NT2/D1 (cell line): ENCODE measurements around the gene BCAS4.

Experiments used
- DNase-seq: peaks from one replicate; pipeline ENCODE4 v3.0.0-alpha.2; 2011; ENCODE audit warnings: low read depth, low spot score
- H3K27me3 ChIP-seq: 2 replicates; pipeline ENCODE4 v1.6.0; 2011; ENCODE audit warnings: mild to moderate bottlenecking; ENCODE audit not compliant: insufficient read length, insufficient read depth
- H3K36me3 ChIP-seq: 2 replicates; pipeline ENCODE4 v1.6.1; 2011; ENCODE audit warnings: mild to moderate bottlenecking, low read length, mixed read lengths; ENCODE audit not compliant: insufficient read depth, insufficient read length
- H3K4me1 ChIP-seq: 2 replicates; pipeline ENCODE4 v1.5.1; 2011; ENCODE audit not compliant: insufficient read depth, insufficient read length
- H3K4me3 ChIP-seq: 2 replicates; pipeline ENCODE4 v1.5.1; 2011; ENCODE audit warnings: low read depth; ENCODE audit not compliant: insufficient read length
- H3K9ac ChIP-seq: 2 replicates; pipeline ENCODE4 v1.6.0; 2011; ENCODE audit warnings: low read depth; ENCODE audit not compliant: insufficient read length
- H3K9me3 ChIP-seq: 2 replicates; pipeline ENCODE4 v1.5.1; 2011; ENCODE audit warnings: mild to moderate bottlenecking, low read length; ENCODE audit not compliant: insufficient read depth
- SUZ12 ChIP-seq: IDR thresholded peaks from 2 replicates; pipeline ENCODE4 v1.6.1; 2011; ENCODE audit not compliant: insufficient read length, insufficient read depth; ENCODE audit errors: extremely low read depth
- YY1 ChIP-seq: IDR thresholded peaks from 2 replicates; pipeline ENCODE4 v1.6.1; 2011; ENCODE audit not compliant: insufficient read length, insufficient read depth
- ZNF274 ChIP-seq: IDR thresholded peaks from 2 replicates; pipeline ENCODE4 v1.6.1; 2011; ENCODE audit warnings: mild to moderate bottlenecking, low read depth, low read length

BCAS4 gene

GRCh38 chr20:50887576-50887975 is 92.7 kb downstream of the BCAS4 start:
- H3K36me3 ChIP-seq, result peaks cover 41% of the 10 kb centered on the region
- no peaks in the 10 kb centered on the region for H3K4me1 ChIP-seq
- no peak overlapping the region for H3K9ac ChIP-seq
- H3K4me3 ChIP-seq, result no peak overlapping the region
- no peak for DNase-seq
- H3K9me3 ChIP-seq, result peaks cover 4% of the 10 kb centered on the region; the same call in 1 of the 2 replicates
- TF ChIP-seq SUZ12, result no peak
- no peak for TF ChIP-seq ZNF274
- TF ChIP-seq YY1, result no peak
- H3K27me3 ChIP-seq, result no peaks in the 10 kb centered on the region

GRCh38 chr20:50891138-50891537 is 96.3 kb downstream of the BCAS4 start:
- H3K4me3 ChIP-seq, result no peak overlapping the region
- H3K9ac ChIP-seq, result no peak overlapping the region
- no peaks in the 10 kb centered on the region for H3K27me3 ChIP-seq
- peaks cover 76% of the 10 kb centered on the region for H3K36me3 ChIP-seq
- no peak for DNase-seq
- no peaks in the 10 kb centered on the region for H3K4me1 ChIP-seq
- no peaks in the 10 kb centered on the region for H3K9me3 ChIP-seq
- TF ChIP-seq SUZ12, result no peak
- TF ChIP-seq YY1, result no peak
- no peak for TF ChIP-seq ZNF274

- Histone ChIP-seq H3K27me3 (no peaks in the 10 kb centered on the region), H3K4me1 (no peaks in the 10 kb centered on the region), H3K4me3 (no peak overlapping the region), H3K9ac (no peak overlapping the region), H3K36me3 (peaks cover 87% of the 10 kb centered on the region), H3K9me3 (no peaks in the 10 kb centered on the region)
- DNase-seq, result no peak
- no peak for TF ChIP-seq ZNF274
- no peak for TF ChIP-seq YY1
- TF ChIP-seq SUZ12, result no peak
Measured at GRCh38 chr20:50892394-50892793, 97.5 kb downstream of the BCAS4 start.

- no peaks in the 10 kb centered on the region for H3K9me3 ChIP-seq
- no peaks in the 10 kb centered on the region for H3K4me1 ChIP-seq
- DNase-seq, result no peak
- peaks cover 97% of the 10 kb centered on the region for H3K36me3 ChIP-seq
- H3K9ac ChIP-seq, result no peak overlapping the region
- H3K4me3 ChIP-seq, result no peak overlapping the region
- H3K27me3 ChIP-seq, result no peaks in the 10 kb centered on the region
- TF ChIP-seq YY1, result no peak
- no peak for TF ChIP-seq SUZ12
- TF ChIP-seq ZNF274, result no peak
Measured at GRCh38 chr20:50893620-50894019, 98.8 kb downstream of the BCAS4 start.

GRCh38 chr20:50895111-50895830 is 100.4 kb downstream of the BCAS4 start:
- DNase-seq, result no peak
- no peak overlapping the region for H3K9ac ChIP-seq
- TF ChIP-seq ZNF274 (no peak), YY1 (no peak)
- H3K4me3 ChIP-seq, result no peak overlapping the region
- H3K27me3 ChIP-seq, result no peaks in the 10 kb centered on the region
- H3K36me3 ChIP-seq, result peaks cover 97% of the 10 kb centered on the region
- no peaks in the 10 kb centered on the region for H3K9me3 ChIP-seq
- H3K4me1 ChIP-seq, result no peaks in the 10 kb centered on the region

- Histone ChIP-seq H3K4me1 (no peaks in the 10 kb centered on the region), H3K4me3 (no peak overlapping the region), H3K9me3 (no peaks in the 10 kb centered on the region), H3K27me3 (no peaks in the 10 kb centered on the region), H3K36me3 (peaks cover 97% of the 10 kb centered on the region), H3K9ac (no peak overlapping the region)
- no peak for TF ChIP-seq YY1
- no peak for TF ChIP-seq ZNF274
- TF ChIP-seq SUZ12, result no peak
- no peak for DNase-seq
Measured at GRCh38 chr20:50898475-50898874, 103.6 kb downstream of the BCAS4 start.

- no peaks in the 10 kb centered on the region for H3K27me3 ChIP-seq
- no peak overlapping the region for H3K4me3 ChIP-seq
- H3K36me3 ChIP-seq, result peaks cover 96% of the 10 kb centered on the region
- TF ChIP-seq YY1 (no peak), SUZ12 (no peak), ZNF274 (no peak)
- H3K9ac ChIP-seq, result no peak overlapping the region
- no peaks in the 10 kb centered on the region for H3K4me1 ChIP-seq
- no peaks in the 10 kb centered on the region for H3K9me3 ChIP-seq
- DNase-seq, result no peak
Measured at GRCh38 chr20:50900261-50900660, 105.4 kb downstream of the BCAS4 start.

GRCh38 chr20:50901301-50901700 is 106.4 kb downstream of the BCAS4 start:
- H3K4me1 ChIP-seq, result no peaks in the 10 kb centered on the region
- no peaks in the 10 kb centered on the region for H3K9me3 ChIP-seq
- TF ChIP-seq YY1 (no peak), SUZ12 (no peak), ZNF274 (no peak)
- peaks cover 86% of the 10 kb centered on the region for H3K36me3 ChIP-seq
- H3K4me3 ChIP-seq, result no peak overlapping the region
- no peak for DNase-seq
- no peaks in the 10 kb centered on the region for H3K27me3 ChIP-seq
- H3K9ac ChIP-seq, result no peak overlapping the region
